WTC11 (cell line): ENCODE results near the gene NADK2.

ENCODE experiments used
- CTCF ChIP-seq: fragments of 200-600 bp; IDR thresholded peaks from 2 replicates; pipeline ENCODE4 v1.8.0; 2022; ENCODE audit warnings: antibody characterized with exemption
- ESRRA ChIP-seq: sonication (generic); formaldehyde crosslinking; IDR thresholded peaks from 2 replicates; pipeline ENCODE4 v1.8.1; 2022; ENCODE audit warnings: mild to moderate bottlenecking, missing genetic modification reagents, borderline replicate concordance
- IRF2 ChIP-seq: sonication (generic); formaldehyde crosslinking; IDR thresholded peaks from 2 replicates; pipeline ENCODE4 v1.8.0; 2022; ENCODE audit warnings: low read depth, missing genetic modification reagents, borderline replicate concordance
- JUN ChIP-seq: sonication (generic); formaldehyde crosslinking; IDR thresholded peaks from 2 replicates; pipeline ENCODE4 v1.8.0; 2023; ENCODE audit warnings: mild to moderate bottlenecking, missing genetic modification reagents
- TCF7 ChIP-seq: sonication (generic); formaldehyde crosslinking; IDR thresholded peaks from 2 replicates; pipeline ENCODE4 v1.8.0; 2022; ENCODE audit warnings: mild to moderate bottlenecking, low read depth, missing genetic modification reagents, moderate library complexity
- ZBTB43 ChIP-seq: sonication (generic); formaldehyde crosslinking; IDR thresholded peaks from 2 replicates; pipeline ENCODE4 v1.8.1; 2023; ENCODE audit warnings: mild to moderate bottlenecking, missing genetic modification reagents
- ZNF396 ChIP-seq: fragments of 250-450 bp; sonication (Bioruptor Pico); IDR thresholded peaks from 2 replicates; pipeline ENCODE4 v1.8.0; 2021; ENCODE audit warnings: mild to moderate bottlenecking, moderate library complexity, borderline replicate concordance
- ZNF423 ChIP-seq: fragments of 250-450 bp; sonication (Bioruptor Pico); IDR thresholded peaks from 2 replicates; pipeline ENCODE4 v2.1.2; 2022; ENCODE audit warnings: mild to moderate bottlenecking, moderate library complexity
- TF ChIP-seq, protein P1 (sequence below): sonication (generic); formaldehyde crosslinking; IDR thresholded peaks from 2 replicates; pipeline ENCODE4 v1.8.0; 2022; ENCODE audit warnings: missing genetic modification reagents

DNA sequence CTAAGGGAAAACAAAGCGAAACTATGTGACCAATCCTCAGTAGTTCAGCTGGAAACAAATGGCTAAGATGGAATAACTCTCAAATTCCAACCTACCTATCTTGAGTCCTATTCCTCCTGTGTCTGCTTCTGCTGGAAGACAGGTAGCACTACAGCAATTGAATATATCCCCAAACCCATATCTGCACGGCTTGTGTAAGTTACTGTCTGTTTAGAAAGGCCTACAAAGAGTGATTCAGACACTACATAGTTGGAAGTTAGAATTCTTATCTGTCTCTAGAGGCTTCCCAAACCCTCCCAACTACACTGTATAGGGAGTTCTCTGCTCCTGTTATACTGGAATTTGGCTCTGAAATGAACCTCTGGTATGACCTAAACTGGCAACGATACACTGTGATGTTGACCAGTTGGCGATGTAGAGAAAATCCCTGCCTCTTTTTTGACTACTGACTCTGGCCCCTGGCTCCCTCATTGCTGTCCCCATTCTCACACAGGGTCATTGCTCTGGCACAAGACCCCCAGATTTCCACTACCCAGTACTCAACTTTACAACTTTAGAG is 22.6 kb upstream of the NADK2 start:
- TF ChIP-seq ZNF396 (CRISPR knock-in tag): no peak
- no peak for TF ChIP-seq JUN (CRISPR knock-in tag)
- TF ChIP-seq CTCF: no peak
- TF ChIP-seq, protein P1, sequence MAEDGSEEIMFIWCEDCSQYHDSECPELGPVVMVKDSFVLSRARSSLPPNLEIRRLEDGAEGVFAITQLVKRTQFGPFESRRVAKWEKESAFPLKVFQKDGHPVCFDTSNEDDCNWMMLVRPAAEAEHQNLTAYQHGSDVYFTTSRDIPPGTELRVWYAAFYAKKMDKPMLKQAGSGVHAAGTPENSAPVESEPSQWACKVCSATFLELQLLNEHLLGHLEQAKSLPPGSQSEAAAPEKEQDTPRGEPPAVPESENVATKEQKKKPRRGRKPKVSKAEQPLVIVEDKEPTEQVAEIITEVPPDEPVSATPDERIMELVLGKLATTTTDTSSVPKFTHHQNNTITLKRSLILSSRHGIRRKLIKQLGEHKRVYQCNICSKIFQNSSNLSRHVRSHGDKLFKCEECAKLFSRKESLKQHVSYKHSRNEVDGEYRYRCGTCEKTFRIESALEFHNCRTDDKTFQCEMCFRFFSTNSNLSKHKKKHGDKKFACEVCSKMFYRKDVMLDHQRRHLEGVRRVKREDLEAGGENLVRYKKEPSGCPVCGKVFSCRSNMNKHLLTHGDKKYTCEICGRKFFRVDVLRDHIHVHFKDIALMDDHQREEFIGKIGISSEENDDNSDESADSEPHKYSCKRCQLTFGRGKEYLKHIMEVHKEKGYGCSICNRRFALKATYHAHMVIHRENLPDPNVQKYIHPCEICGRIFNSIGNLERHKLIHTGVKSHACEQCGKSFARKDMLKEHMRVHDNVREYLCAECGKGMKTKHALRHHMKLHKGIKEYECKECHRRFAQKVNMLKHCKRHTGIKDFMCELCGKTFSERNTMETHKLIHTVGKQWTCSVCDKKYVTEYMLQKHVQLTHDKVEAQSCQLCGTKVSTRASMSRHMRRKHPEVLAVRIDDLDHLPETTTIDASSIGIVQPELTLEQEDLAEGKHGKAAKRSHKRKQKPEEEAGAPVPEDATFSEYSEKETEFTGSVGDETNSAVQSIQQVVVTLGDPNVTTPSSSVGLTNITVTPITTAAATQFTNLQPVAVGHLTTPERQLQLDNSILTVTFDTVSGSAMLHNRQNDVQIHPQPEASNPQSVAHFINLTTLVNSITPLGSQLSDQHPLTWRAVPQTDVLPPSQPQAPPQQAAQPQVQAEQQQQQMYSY (CRISPR knock-in tag): no peak
- no peak for TF ChIP-seq ZBTB43
- no peak for TF ChIP-seq ESRRA
- TF ChIP-seq TCF7 (CRISPR knock-in tag): no peak
- no peak for TF ChIP-seq ZNF423
- no peak for TF ChIP-seq IRF2 (CRISPR knock-in tag)
